Measurements from ENCODE around the gene UTRN. TPM values are rescaled to one million over a fixed set of nuclear protein-coding genes. Genes with fewer than 3 reads are reported as not detected.

The UTRN gene
- polyA plus RNA-seq, 3 donors: 137 to 151 (median 147) TPM

Other genes with a start within 250 kb of the UTRN start
- 100 to 1,000 TPM; 129 to 138 (median 132) TPM for gene SF3B5, start 189.8 kb upstream of the UTRN start, polyA plus RNA-seq (ENCODE audit: insufficient read length in 3 of 3)
- gene STX11, start 134.8 kb upstream of the UTRN start, polyA plus RNA-seq (ENCODE audit: insufficient read length in 3 of 3): 1 to 10 TPM in 1 of 3 donors, under 1 TPM in 2; 0.69 to 1.0 (median 0.97) TPM

Measured in right renal cortex interstitium (tissue), 3 donors.